GM18520 (cell line): ENCODE results near the gene HIP1.
"Not testable (repeated sequence)": the region's sequence is repeated elsewhere in the genome, so short reads cannot be mapped to it uniquely, and the experiment has no call there.

Source experiments
- ATAC-seq: cut with Tn5 transposase; IDR thresholded peaks from one replicate; pipeline ENCODE4 v1.9.1; 2021; ENCODE audit not compliant: unreplicated experiment

HIP1 gene

DNA sequence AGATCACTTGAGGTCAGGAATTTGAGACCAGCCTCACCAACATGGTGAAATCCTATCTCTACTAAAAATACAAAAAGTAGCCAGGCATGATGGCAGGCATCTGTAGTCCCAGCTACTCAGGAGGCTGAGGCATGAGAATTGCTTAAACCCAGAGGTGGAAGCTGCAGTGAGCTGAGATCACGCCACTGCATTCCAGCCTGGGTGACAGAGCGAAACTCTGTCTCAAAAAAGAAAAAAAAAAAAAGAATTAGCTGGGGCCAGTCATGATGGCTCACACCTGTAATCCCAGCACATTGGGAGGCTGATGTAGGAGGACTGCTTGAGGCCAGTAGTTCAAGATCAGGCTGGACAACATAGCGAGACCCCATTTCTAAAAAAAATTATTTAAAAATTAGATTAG is 21.0 kb downstream of the HIP1 start:
- ATAC-seq, result not testable (repeated sequence)

DNA sequence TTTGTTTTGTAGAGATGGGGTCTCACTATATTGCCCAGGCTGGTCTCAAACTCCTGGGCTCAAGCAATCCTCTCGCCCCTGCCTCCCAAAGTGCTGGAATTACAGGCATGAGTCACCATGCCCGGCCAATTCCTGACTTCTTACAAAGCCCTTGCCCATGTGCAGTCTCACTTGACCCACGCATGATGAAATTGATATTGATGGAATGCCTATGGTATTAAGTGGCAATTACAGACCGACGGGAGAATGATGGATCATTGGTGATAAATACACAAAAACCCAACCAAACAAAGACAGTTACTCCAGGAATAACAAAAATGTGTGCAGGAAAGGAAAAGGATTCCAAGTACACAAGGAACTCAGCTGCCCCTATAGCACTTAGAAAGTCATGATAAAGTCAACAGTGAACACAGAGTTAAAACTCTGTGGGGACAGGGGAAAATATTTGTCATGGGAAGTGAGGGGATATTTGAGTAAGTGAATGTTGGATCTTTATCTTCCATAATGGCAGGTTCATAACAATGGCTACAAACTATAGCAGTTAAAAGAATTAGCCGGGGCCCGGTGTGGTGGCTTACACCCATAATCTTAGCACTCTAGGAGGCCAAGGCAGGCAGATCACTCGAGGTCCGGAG is 21.6 kb downstream of the HIP1 start:
- ATAC-seq, result no peak

DNA sequence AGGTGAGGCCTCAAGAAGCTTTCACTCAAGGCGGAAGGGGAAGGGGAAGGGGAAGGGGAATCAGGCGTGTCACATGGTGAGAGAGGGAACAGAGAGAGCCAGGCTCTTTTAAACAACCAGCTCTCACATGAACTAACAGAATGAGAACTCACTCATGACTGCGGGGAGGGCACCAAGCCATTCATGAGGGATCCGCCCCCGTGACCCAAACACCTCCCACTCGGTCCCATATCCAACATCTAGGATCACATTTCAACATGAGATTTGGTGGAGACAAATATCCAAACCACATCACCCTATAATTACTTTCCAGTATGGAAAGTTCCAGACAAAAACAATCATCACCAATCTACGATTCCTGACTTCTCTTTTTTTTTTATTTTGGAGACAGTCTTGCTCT is 22.9 kb downstream of the HIP1 start:
- ATAC-seq, result no peak

DNA sequence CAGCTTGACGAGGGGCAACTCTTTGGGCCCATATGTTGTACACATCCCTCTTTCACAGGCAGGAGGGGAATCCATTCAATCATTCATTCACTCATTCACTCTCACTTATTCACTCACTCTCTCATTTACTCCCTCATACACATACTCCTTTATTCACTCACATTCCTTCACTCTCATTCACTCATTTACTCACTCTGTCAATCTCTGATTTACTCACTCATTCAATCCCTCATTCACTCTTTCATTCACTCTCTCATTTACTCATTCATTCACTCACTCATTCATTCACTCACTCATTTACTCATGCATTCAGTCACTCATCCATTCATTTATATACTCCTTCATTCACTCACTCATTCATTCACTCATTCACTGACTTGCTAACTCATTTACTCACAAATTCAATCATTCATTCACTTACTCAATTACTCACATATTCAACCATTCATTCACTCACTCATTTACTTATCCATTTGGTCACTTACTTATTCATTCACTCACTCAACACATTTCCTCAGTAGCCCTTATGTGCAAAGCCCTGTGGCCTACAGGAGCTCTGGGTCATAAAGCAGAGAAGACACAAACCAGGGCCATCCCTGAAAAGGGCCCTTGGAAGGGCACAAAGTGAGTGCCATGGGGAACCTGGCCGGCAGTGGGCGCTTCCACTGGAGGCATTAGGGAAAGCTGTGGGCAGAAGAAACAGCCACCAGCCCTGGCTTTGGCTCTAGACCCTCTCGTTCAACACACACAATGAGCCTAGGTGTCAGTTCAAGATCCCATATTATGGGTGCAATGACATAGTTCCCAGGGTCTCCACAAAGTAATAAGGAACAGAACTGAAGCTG is 26.0 kb downstream of the HIP1 start:
- ATAC-seq, result no peak

DNA sequence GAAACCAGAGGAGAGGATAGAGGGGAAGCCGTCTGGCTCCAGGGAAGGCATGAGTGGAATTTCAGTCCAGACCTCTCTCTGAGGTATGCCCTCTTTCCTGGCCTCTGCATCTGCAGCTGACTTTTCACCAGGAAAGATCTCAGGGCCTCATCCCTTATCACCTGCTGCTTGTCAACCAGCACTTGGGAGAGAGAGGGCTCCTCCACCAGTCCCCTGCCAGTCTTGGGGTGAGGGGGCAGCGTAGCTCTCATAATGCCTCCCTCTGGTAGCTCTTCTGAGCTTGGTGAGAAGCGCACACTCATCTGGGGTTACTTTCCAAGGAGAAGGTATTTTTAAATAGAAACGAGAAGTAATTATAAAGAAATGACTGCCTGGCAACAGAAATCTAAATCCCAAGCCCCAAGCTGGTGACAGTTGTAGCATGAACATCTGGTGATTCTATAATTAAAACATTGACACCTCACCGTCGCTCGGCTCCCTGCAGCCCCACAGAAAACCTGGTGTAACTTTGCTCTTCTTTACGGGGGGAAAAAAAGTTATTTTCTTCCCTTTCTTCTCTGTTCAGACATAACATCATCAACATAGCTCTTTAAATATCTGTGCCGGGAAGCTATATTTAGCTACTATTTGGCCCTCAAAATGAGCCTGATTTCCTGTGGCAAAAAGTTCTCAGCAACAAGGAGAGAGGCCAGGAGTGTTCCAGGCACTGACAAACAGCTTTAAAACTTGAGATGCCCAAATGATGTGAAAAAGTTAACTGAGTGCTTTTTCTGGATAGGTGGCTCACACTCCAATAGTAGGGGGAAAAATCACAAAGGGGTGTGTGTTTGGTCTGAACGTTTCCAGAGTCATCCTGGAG is 26.9 kb downstream of the HIP1 start:
- ATAC-seq, result no peak

DNA sequence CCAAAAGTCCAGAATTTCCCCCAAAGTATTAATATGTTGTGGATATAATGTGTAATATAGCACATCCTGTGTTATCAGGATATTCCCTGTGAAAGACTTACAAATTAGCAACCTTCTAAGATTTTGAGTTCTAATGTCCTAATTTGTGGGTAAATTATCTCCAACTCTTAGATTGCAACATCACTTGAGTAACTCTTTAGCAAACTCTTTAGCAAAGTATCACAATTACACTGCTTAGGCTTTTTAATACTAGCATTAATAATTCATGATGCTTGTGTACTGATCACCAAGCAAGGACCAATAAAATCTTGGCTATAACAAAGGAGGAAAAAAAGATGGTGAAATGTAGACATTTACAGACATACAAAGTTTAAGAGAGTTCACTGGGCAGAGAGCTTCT is 27.7 kb downstream of the HIP1 start:
- ATAC-seq, result no peak

DNA sequence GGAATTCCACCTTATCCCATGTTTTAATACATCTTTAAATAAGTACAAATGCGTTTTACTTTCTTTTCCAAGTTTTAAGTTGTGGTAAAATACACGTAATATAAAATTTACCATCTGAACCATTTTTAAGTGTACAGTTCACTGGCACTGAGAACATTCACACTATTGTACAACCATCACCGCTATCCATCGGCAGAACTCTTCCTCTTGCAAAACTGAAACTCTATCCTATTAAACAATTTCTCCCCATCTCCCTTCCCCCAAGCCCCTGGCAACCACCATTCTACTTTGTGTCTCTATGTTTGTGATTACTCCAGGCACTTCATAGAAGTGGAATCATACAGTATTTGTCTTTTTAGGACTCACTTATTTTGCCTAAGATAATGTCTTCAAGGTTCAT is 33.8 kb downstream of the HIP1 start:
- no peak for ATAC-seq

DNA sequence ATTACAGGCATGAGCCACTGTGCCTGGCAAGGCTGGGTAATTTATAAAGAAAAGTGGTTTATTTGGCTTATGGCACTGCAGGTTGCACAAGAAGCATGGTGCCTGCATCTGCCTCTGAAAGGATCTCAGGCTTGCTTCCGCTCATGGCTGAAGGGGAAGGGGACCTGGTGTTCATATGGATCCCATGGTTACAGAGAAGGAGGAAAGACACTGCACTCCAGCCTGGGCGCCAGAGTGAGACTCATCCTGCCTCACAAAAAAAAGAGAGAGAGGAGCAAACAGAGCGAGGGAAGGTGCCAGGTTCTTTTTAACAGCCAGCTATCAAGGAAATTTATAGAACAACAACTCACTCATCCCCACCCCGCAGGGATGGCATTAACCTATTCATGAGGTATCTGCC is 36.2 kb downstream of the HIP1 start:
- ATAC-seq, result no peak

DNA sequence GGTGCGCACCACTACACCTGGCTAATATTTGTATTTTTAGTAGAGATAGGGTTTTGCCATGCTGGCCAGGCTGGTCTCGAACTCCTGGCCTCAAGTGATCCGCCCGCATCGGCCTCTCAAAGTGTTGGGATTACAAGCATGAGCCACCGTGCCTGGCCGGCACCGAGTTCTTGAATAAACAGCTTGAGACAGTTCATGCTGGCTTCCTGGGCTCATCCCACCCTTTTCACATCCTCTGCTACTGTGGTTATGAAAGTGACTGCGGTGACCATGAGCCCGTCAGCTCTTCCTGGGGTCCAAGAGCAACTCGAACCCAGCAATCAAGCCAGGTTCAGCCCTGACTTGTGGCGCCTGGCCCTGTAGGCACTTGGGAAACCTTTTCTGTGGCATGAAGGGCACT is 38.7 kb downstream of the HIP1 start:
- ATAC-seq, result no peak

DNA sequence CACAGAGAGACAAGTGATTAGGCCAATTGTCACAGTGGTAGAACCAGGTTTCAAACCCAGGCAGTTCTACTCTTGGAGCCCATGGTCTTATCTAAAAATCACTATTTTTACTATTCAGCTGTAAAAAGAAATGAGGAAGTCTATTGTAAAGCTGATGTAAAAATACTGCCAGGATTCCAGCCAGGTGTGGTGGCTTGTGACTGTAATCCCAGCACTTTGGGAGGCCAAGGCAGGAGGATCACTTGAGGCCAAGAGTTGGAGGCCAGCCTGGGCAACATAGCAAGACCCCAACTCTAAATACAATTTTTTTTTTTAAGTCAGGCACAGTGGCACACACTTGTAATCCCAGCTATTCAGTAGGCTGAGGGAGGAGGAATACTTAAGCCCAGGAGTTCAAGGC is 40.4 kb downstream of the HIP1 start:
- ATAC-seq, result no peak

DNA sequence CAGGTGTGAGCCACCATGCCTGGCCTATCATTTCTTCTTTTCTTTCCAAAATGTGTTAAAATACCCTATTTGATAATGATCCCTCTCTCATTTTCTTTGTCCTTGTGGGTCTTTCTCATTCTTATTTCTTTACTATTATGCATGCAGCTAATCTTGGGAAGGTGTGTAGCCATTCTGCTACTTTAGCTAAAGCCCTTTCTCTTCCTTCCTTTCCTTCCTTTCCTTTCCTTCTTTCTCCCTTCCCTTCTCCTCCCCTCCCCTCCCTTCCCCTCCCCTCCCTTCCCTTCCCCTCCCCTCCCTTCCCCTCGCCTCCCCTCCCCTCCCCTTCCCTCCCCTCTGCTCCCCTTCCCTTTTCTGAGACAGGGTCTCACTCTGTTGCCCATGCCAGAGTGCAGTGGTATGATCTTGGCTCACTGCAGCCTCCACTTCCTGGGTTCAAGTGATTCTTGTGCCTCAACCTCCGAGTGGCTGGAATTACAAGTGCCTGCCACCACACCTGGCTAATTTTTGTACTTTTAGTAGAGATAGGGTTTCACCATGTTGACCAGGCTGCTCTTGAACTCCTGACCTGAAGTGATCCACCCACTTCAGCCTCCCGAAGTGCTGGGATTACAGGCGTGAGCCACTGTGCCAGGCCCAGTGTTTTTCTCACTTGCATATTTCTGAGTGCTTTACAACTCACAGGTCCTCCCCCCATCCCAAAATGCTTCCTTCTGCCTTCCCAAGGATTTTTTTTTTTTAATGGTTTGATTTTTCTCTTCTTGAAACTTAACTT is 42.3 kb downstream of the HIP1 start:
- ATAC-seq, result no peak

DNA sequence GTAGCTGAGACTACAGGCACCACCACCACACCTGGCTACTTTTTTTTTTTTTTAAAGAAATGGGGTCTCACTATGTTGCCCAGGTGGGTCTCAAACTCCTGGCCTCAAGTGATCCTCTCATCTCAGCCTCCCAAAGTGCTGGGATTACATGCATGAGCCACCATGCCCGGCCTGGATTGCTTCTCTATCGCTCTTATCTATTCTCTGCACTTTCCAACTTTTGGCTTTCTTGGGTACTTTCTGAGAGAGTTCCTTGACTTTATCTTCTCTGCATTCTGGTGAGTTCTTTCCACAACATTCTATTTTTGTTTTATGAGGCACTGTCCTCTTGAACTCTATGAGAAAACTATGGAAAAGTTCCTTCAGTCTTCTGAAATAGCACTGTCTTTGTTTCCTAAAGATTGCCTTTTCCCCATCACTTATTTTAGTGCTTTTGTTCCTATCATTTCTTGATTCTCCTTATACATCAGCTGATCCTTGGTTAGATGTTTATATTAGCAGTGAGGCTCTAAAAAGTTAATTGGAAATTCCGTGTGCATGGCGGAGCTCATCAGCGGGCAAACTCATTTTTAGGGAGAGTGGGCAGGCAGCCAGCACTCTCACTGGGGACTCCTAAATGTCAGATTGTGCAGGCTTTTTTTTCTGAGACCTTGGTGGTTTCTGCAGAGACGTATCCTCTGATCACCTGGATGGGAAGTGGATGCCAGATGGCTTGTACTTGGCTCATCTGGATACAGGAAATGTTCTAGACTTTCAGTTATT is 43.9 kb downstream of the HIP1 start:
- no peak for ATAC-seq

DNA sequence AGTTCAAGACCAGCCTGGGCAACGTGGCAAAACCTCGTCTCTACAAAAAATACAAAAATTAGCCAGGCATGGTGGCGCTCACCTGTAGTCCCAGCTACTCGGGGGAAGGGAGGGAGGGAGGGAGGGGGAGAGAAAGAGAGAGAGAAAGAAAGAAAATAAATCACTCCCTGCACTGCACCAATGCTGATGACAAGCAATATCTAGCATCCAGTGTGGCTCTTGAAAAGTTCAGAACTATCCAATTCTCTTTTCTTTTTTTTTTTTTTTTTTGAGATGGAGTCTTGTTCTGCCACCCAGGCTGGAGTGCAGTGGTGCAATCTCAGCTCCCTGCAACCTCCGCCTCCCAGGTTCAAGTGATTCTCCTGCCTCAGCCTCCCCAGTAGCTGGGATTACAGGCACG is 45.1 kb downstream of the HIP1 start:
- ATAC-seq, result not testable (repeated sequence)

DNA sequence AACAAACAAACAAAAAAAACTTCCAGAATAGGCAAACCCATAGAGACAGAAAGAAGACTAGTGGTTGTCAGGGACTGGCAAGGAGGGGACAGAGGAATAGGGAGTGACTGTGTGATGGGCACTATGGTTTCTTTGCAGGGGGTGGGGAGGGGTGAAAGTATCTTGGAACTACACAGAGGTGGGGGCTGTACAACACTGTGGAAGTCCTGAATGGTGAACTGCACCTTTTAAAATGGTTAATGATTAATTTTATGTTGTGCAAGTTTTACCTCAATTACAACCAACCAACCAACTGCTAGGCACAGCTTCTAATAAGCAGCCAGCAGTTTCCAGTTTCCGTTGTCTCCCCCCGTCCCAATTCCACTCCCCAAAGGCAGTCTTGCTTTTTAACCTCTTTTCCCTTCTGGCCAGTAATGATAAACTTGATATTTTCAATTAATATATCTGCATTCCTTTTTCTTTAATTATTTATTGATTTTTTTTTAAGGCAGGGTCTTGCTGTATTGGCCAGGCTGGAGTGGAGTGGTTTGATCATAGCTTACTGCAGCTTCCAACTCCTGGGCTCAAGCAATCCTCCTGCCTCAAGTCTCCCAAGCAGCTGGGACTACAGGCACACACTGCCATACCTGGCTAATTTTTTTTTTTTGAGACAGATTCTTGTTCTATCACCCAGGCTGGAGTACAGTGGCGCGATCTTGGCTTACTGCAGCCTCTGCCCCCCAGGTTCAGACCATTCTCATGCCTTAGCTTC is 46.8 kb downstream of the HIP1 start:
- no peak for ATAC-seq

DNA sequence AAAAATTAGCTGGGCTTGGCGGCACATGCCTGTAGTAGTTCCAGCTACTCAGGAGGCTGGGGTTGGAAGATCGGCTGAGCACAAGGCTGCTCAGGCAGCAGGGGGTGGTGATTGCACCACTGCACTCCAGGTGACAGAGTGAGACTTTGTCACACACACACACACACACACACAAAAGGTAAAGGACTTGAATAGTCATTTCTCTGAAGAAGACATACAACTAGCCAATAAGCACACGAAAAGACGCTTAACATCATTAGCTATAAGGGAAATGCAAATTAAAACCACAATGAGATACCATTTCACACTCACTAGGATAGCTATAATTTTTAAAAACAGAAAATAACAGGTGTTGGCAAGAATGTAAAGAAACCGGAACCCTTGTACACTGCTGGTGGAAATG is 48.6 kb downstream of the HIP1 start:
- no peak for ATAC-seq

DNA sequence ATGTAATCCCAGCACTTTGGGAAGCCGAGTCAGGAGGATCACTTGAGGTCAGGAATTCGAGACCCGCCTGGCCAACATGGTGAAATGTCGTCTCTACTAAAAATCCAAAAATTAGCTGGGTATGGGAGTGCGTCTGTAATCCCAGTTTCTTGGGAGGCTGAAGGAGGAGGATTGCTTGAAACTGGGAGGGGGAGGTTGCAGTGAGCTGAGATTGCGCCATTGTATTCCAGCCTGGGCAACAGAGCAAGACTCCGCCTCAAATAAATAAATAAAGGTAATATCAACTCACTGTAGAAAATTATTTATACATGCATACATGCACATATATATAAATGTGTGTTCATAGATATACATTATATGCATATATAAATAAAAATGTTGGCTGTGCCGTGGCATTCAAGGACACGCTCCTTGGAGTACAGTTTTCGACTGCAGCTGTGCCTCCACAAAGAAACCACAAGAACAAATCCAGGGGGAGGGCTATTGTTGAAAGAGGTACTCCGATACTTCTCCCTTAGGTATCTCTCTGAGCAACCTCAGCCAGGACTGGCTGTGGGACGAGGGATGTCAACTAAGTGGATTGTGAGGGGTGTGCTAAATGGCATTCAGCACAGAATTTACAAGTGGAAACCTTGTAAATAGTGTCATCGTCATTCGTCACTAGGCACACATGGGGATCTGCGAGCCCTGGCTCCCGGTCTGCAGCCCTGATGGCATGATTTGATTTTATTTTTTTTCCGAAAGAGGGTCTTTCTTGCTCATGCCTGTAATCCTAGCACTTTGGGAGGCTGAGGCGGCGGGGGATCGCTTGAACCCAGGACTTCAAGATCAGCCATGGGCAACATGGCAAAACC is 49.3 kb downstream of the HIP1 start:
- no peak for ATAC-seq

DNA sequence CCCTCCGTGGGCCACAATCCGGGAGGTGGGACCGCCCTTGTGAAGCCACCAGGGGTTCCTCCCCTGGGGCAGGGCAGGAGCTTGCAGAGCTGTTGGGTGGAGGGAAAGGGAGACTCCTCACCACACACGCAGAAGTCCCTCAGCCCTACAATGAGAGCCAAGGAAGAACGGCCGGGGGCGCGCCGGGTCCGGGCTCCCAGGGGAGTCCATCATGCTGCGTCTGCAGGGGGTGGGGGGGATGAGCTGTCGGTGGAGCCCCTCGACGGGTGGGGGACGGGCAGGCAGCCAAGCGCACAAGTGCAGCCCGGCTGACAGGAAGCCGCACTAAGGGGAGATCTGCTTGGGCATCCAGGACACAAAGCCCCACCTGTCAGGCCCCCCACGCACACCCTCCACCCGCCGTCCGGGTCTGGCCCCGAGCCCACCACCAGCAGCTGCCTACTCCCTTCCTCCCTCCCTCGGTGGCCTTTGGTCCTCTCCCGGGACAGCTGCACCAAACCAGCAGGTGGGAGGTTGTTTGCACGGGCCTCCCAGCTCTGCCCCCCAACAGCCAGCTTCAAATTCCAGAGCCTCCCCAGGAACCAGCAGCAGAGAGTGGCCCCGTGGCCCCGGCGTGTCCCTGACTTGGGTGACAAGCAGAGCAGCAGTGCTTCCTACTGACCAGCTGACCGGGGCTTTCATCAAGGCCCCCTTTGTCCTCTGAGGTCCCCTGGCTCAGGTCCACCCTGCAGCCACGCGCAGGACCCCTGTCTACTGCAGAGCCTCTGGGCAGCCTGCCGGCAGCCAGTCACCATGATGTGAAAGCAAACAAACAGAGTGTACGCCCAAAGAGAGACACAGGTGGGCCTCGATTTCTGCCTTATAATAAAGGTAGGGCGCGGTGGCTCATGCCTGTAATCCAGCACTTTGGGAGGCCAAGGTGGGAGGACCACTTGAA is 50.3 kb downstream of the HIP1 start:
- ATAC-seq, result no peak
